Calu3 (cell line): Measurements from ENCODE around the gene KCNK4. TPM values are rescaled to one million over a fixed set of nuclear protein-coding genes. Genes with fewer than 3 reads are reported as not detected.

Experiments
- BruUV-seq: library from RNA; stranded (reverse); fragments of 400-500 nt; replicated peaks from 2 replicates; lab custom pipeline; 2021; lab: Mats Ljungman, UMichigan
- CTCF ChIA-PET: fragments of 300-600 bp; sonication (Branson Sonifier 250); formaldehyde crosslinking; loops from one replicate; lab custom pipeline; 2022; ENCODE audit warnings: antibody characterized with exemption; lab: Charles Lee
- DNase-seq: peaks from one replicate; pipeline ENCODE4 v3.0.0; 2022
- H3K27ac Mint-ChIP-seq: one replicate; pipeline ENCODE4 v1.8.0; 2022; ENCODE audit warnings: mixed read lengths; ENCODE audit not compliant: unreplicated experiment
- H3K27me3 Mint-ChIP-seq: one replicate; pipeline ENCODE4 v1.8.0; 2022; ENCODE audit warnings: mixed read lengths; ENCODE audit not compliant: unreplicated experiment
- H3K36me3 Mint-ChIP-seq: one replicate; pipeline ENCODE4 v1.8.0; 2022; ENCODE audit warnings: mild to moderate bottlenecking, moderate library complexity, mixed read lengths; ENCODE audit not compliant: insufficient read depth, unreplicated experiment
- H3K4me1 Mint-ChIP-seq: one replicate; pipeline ENCODE4 v1.8.0; 2022; ENCODE audit warnings: mild to moderate bottlenecking, low read depth, mixed read lengths; ENCODE audit not compliant: unreplicated experiment
- H3K4me3 Mint-ChIP-seq: one replicate; pipeline ENCODE4 v1.8.0; 2022; ENCODE audit warnings: mild to moderate bottlenecking, low read depth, moderate library complexity, mixed read lengths; ENCODE audit not compliant: unreplicated experiment
- H3K9me3 Mint-ChIP-seq: one replicate; pipeline ENCODE4 v1.8.0; 2022; ENCODE audit warnings: low read depth, mixed read lengths; ENCODE audit not compliant: unreplicated experiment
- intact Hi-C: fragments of 100-400 bp; cut with micrococcal nuclease; formaldehyde crosslinking; loops from one replicate; pipeline ENCODE4 v1.10.0; 2022; ENCODE audit not compliant: unreplicated experiment
- total RNA-seq: library from RNA; stranded (reverse); gene quantifications from 2 replicates; pipeline ENCODE4 v1.2.3, GENCODE V29; 2022
- TF ChIP-seq, protein P1 (sequence below): fragments of 200-600 bp; IDR thresholded peaks from one replicate; pipeline ENCODE4 v1.8.0; 2022; ENCODE audit warnings: antibody characterized with exemption; ENCODE audit not compliant: unreplicated experiment

The KCNK4 gene
- total RNA-seq, 1 experiment from 2014 or later: not detected

DNA sequence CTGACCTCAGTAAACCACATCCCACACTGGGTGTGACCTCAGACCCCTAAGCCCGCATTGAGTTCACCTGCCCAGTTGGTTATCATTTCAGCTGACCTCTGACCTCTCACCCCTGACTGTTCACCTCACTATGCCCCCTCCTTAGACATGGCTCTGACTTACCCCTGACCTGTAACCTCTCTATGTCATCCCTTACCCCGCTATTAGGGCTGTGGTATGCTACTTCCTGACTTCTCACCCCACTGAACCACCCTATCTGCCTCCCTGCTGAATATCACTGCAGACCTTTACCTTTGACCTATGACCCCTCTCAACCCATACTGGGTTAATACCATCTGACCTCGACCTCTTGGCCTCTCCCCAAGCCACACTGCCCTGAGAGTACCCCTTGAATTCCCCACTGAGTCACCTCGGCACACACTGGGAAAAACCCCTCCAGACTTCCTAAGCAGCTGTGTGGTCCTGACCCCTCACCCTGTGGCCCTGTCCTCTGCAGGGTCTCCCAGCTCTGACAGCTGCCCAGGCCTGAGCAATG lies 31.5 kb upstream of the KCNK4 start:
- CTCF ChIA-PET: no interaction called here
- intact Hi-C loops: no loop called here
- Mint-ChIP-seq H3K27ac (no peak overlapping the region), H3K27me3 (no peaks in the 10 kb centered on the region), H3K36me3 (peaks cover 36% of the 10 kb centered on the region), H3K4me3 (no peak overlapping the region), H3K4me1 (no peaks in the 10 kb centered on the region), H3K9me3 (no peaks in the 10 kb centered on the region)
- no peak for DNase-seq
- no TSS peak for BruUV-seq
- TF ChIP-seq, protein P1, sequence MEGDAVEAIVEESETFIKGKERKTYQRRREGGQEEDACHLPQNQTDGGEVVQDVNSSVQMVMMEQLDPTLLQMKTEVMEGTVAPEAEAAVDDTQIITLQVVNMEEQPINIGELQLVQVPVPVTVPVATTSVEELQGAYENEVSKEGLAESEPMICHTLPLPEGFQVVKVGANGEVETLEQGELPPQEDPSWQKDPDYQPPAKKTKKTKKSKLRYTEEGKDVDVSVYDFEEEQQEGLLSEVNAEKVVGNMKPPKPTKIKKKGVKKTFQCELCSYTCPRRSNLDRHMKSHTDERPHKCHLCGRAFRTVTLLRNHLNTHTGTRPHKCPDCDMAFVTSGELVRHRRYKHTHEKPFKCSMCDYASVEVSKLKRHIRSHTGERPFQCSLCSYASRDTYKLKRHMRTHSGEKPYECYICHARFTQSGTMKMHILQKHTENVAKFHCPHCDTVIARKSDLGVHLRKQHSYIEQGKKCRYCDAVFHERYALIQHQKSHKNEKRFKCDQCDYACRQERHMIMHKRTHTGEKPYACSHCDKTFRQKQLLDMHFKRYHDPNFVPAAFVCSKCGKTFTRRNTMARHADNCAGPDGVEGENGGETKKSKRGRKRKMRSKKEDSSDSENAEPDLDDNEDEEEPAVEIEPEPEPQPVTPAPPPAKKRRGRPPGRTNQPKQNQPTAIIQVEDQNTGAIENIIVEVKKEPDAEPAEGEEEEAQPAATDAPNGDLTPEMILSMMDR: no peak

DNA sequence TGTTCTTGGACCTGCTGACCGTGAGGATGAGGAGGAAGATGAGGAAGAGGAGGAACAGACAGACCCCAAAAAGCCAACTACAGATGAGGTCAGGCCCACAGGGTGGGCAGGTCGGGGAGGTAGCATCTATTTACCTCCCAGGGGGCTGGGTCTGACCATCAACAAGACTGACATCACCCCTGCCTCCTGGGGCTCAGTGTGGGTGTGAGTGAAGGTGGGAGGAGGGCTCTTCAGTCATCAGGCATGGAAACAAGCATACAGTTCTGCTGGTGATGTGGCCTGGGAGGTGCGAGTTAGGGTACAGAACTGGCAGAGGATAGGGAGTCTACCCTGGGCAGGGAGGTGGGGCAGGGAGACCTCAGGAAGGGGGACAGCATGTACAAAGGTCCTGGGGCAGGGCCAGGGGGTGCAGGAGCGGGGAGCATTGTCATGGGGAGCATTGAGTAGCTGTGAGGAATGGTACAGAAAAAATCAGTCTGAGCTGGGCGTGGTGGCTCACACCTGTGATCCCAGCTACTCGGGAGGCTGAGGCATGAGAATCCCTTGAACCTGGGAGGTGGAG lies 30.9 kb upstream of the KCNK4 start:
- no peak overlapping the region for H3K27ac Mint-ChIP-seq
- H3K27me3 Mint-ChIP-seq: no peaks in the 10 kb centered on the region
- peaks cover 30% of the 10 kb centered on the region for H3K36me3 Mint-ChIP-seq
- no TSS peak for BruUV-seq
- no peak overlapping the region for H3K4me3 Mint-ChIP-seq
- DNase-seq: no peak
- H3K9me3 Mint-ChIP-seq: no peaks in the 10 kb centered on the region
- no peaks in the 10 kb centered on the region for H3K4me1 Mint-ChIP-seq
- TF ChIP-seq, protein P1: no peak
- intact Hi-C loops: no loop called here
- CTCF ChIA-PET: interaction anchor here (0.7 to 0.8 kb wide), 2 partner anchors 9 to 189 kb away, joined by 3 read pairs; no protein-coding TSS in a partner anchor

DNA sequence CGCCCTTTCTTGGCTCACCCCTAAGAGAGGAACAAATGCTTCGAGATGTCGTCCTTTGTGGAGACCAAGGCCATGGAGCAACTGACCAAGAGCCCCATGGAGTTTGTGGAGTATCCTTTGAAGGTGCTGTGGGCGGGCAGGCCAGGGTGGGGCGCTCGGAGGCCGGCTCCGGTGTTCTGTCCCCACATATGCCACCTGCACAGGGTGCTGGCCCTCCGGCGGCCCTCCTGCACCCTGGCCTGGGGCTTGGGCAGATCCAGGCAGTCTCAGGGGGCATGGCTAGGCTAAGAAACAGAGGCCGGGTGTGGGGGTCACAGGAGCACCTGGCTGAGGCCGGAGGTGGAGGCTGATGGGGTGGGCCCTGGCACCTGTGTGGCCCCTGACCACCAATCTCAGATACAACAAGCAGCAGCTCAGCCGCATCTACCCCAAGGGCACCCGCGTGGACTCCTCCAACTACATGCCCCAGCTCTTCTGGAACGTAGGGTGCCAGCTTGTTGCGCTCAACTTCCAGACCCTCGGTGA lies 29.5 kb upstream of the KCNK4 start:
- no TSS peak for BruUV-seq
- TF ChIP-seq, protein P1: no peak
- CTCF ChIA-PET: no interaction called here
- no peaks in the 10 kb centered on the region for H3K9me3 Mint-ChIP-seq
- H3K4me1 Mint-ChIP-seq: no peaks in the 10 kb centered on the region
- H3K27ac Mint-ChIP-seq: no peak overlapping the region
- H3K36me3 Mint-ChIP-seq: peaks cover 38% of the 10 kb centered on the region
- no peaks in the 10 kb centered on the region for H3K27me3 Mint-ChIP-seq
- intact Hi-C loops: no loop called here
- H3K4me3 Mint-ChIP-seq: no peak overlapping the region
- no peak for DNase-seq

DNA sequence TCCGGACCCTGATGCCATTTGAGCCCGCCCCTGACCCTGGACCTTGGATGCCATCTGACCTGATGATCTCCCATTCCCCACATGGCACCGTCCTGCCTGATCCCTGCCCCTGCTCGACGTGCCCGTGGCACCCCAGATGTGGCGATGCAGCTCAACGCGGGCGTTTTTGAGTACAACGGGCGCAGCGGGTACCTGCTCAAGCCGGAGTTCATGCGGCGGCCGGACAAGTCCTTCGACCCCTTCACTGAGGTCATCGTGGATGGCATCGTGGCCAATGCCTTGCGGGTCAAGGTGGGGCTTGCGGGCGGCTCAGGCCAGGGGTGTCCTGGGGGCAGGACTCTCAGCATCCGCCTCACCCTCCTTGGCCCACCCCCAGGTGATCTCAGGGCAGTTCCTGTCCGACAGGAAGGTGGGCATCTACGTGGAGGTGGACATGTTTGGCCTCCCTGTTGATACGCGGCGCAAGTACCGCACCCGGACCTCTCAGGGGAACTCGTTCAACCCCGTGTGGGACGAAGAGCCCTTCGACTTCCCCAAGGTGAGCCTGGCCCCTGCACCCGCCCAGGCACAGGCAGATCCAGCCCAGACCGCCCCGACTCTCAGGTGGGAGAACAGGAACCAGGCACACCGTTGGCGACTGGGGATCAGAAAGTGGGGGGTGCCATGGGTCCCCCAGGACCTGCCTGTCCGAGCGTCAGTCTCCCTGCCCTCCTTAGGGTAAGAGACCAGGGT lies 28.7 kb upstream of the KCNK4 start:
- Mint-ChIP-seq H3K4me1 (no peaks in the 10 kb centered on the region), H3K27me3 (no peaks in the 10 kb centered on the region), H3K27ac (no peak overlapping the region), H3K4me3 (no peak overlapping the region), H3K9me3 (no peaks in the 10 kb centered on the region), H3K36me3 (peaks cover 39% of the 10 kb centered on the region)
- CTCF ChIA-PET: interaction anchor here (1.0 kb wide), 1 partner anchor 41 kb away, joined by 3 read pairs; no protein-coding TSS in a partner anchor
- intact Hi-C loops: no loop called here
- no peak for DNase-seq
- TF ChIP-seq, protein P1: no peak
- no TSS peak for BruUV-seq
